Measurements from ENCODE around the gene VMP1.
A peak's percentile ranks its signal among the peaks of the same experiment; 100 is the strongest.
"Not testable (repeated sequence)": the region's sequence is repeated elsewhere in the genome, so short reads cannot be mapped to it uniquely, and the experiment has no call there.

The VMP1 gene

GRCh38 chr17:59812139-59812538 lies 104.7 kb downstream of the VMP1 start:
- no peak for DNase-seq (ENCODE audit: low read depth)

- no peak for DNase-seq (ENCODE audit: low read depth)
Measured at GRCh38 chr17:59814276-59814675, 106.8 kb downstream of the VMP1 start.

GRCh38 chr17:59814685-59815084 lies 107.2 kb downstream of the VMP1 start:
- DNase-seq (ENCODE audit: low read depth), result no peak

- no peak for DNase-seq (ENCODE audit: low read depth)
Measured at GRCh38 chr17:59815965-59816364, 108.5 kb downstream of the VMP1 start.

- DNase-seq (ENCODE audit: low read depth), result no peak
Measured at GRCh38 chr17:59825533-59826322, 118.3 kb downstream of the VMP1 start.

- no peak for DNase-seq (ENCODE audit: low read depth)
Measured at GRCh38 chr17:59826706-59827453, 119.4 kb downstream of the VMP1 start.

GRCh38 chr17:59827721-59828477 lies 120.4 kb downstream of the VMP1 start:
- DNase-seq (ENCODE audit: low read depth), result no peak

GRCh38 chr17:59828478-59828760 lies 121.0 kb downstream of the VMP1 start:
- DNase-seq (ENCODE audit: low read depth), result no peak

GRCh38 chr17:59828819-59829216 lies 121.4 kb downstream of the VMP1 start:
- not testable (repeated sequence) for DNase-seq (ENCODE audit: low read depth)

- peak; percentile 99 for DNase-seq (ENCODE audit: low read depth)
Measured at GRCh38 chr17:59829217-59830006, 122.0 kb downstream of the VMP1 start.

- DNase-seq (ENCODE audit: low read depth), result no peak
Measured at GRCh38 chr17:59830007-59830630, 122.7 kb downstream of the VMP1 start.

- DNase-seq (ENCODE audit: low read depth), result no peak
Measured at GRCh38 chr17:59830846-59831486, 123.5 kb downstream of the VMP1 start.

- DNase-seq (ENCODE audit: low read depth), result no peak
Measured at GRCh38 chr17:59832883-59833379, 125.5 kb downstream of the VMP1 start.

- DNase-seq (ENCODE audit: low read depth), result peak; percentile 98
Measured at GRCh38 chr17:59837308-59838051, 130.0 kb downstream of the VMP1 start.

- DNase-seq (ENCODE audit: low read depth), result no peak
Measured at GRCh38 chr17:59838052-59838916, 130.8 kb downstream of the VMP1 start.

- no peak for DNase-seq (ENCODE audit: low read depth)
Measured at GRCh38 chr17:59839651-59840328, 132.3 kb downstream of the VMP1 start.

- DNase-seq (ENCODE audit: low read depth), result no peak
Measured at GRCh38 chr17:59840329-59841090, 133.1 kb downstream of the VMP1 start.

All from HS-27A (cell line).